Kidney tubule cell (primary cell): ENCODE results near the gene GAPT.

Experiments used
- DNase-seq: peaks from one replicate; pipeline ENCODE4 v3.0.0-alpha.2; 2018; ENCODE audit warnings: low spot score

Gene GAPT

GRCh38 chr5:58460732-58461286 is 30.4 kb upstream of the GAPT start:
- DNase-seq: peak; percentile 91

- DNase-seq: peak; percentile 77
Measured at GRCh38 chr5:58462154-58462553, 29.1 kb upstream of the GAPT start.

GRCh38 chr5:58462623-58463230 is 28.5 kb upstream of the GAPT start:
- peak; percentile 81 for DNase-seq

GRCh38 chr5:58466939-58467338 is 24.3 kb upstream of the GAPT start:
- DNase-seq: peak; percentile 77

- no peak for DNase-seq
Measured at GRCh38 chr5:58469896-58470295, 21.3 kb upstream of the GAPT start.

- no peak for DNase-seq
Measured at GRCh38 chr5:58475404-58475803, 15.8 kb upstream of the GAPT start.

DNA sequence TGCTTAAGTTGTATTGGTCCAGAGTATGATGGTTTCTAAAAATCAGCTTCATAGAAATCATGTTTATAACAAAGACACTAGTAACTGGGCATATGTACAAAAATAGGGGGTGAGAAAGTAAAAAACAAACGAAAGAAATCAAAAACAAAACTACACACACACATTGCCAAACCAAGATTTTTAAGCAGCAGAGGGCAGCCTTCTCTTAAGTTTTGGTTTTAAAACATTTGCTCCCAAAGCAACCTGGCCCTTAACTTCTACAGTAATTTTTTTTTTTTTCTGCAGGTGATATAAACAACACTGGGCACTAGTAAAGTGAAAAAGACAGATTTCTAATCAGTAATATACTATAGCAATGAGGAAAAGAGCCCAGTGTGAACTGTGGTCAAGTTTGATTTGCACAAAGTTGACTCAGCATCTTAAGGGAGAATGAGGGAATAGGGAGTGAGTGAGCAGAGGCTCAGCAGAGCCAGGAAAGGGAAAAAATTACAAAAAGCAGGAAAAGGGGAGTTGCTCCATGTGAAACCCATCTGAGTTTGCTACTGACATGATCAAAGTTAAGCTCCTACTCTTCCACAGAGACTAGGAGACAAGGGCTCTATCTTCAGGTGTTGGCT is 13.4 kb upstream of the GAPT start:
- no peak for DNase-seq

GRCh38 chr5:58481066-58481676 is 10.1 kb upstream of the GAPT start:
- no peak for DNase-seq

- DNase-seq: no peak
Measured at GRCh38 chr5:58481828-58482227, 9.4 kb upstream of the GAPT start.

- DNase-seq: no peak
Measured at GRCh38 chr5:58482536-58482935, 8.7 kb upstream of the GAPT start.

- no peak for DNase-seq
Measured at GRCh38 chr5:58484505-58484904, 6.7 kb upstream of the GAPT start.

DNA sequence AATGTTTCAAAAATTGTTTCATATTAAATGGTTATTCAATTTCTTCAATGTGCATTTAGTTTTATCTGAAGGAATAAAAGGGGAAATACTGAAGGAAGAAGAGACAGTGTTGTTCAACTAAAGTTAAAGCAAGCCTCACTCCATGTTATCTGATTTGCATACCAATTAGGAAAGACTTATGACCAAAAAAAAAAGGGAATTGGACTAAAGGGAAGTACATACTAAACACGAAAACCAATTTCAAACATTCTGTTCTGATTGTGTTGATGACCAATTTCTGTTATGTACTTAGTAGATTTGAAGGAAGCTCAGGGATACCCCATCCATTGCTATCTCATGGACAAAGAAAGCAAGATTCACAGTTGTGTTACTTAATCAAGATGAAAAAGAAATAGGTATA is 4.9 kb upstream of the GAPT start:
- no peak for DNase-seq

DNA sequence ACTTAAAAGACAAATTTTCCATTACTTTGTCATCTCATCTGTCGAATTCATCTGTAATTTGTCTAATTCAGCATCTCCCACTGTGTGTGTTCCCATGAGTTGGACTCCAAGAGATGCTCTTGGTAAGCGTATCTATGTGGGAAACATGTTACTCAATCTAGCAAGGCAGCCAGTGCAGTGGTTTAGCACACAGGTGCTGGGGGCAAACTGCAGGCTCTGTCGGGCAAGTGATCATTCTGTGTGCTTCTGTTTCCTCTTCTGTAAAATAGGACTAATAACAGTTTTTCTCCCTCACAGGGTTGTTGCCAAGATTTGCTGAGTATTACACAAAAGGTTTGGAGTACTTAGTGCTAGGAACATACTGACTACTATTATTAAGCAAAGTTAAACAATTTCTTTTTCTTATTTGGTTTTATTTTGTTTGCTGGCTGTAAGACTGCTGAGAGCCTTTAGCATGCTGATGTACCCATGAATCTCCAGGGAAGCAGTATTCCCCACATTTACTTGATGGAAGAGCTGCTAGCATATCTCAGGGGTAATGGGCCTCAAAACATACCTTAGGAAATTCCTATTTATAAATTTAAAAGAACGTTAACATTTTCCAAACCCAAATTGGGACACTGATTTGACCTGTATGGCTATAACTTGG is 709 bp upstream of the GAPT start:
- DNase-seq: no peak

- DNase-seq: no peak
Measured at GRCh38 chr5:58493141-58493540, 1.9 kb downstream of the GAPT start.

GRCh38 chr5:58496488-58496887 is 5.3 kb downstream of the GAPT start:
- no peak for DNase-seq

DNA sequence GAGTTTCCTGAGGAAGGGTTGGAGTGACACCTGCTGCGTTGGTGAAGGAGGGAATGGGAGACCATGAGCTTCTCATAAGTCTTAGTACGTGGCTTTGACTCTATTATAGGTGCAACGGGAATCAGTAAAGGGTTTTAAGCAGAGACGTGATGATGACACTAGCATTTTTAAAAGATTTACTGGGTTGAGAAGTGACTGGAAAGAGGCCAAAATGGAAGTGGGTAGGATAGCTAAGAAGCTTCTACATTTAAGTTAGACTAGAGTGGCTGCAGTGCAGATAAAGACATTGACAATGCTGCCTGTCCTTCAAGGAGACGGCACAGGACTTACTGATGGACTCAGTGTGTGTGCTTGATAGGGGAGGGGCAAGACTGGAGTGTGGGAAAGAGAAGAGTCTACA is 6.2 kb downstream of the GAPT start:
- DNase-seq: no peak

DNA sequence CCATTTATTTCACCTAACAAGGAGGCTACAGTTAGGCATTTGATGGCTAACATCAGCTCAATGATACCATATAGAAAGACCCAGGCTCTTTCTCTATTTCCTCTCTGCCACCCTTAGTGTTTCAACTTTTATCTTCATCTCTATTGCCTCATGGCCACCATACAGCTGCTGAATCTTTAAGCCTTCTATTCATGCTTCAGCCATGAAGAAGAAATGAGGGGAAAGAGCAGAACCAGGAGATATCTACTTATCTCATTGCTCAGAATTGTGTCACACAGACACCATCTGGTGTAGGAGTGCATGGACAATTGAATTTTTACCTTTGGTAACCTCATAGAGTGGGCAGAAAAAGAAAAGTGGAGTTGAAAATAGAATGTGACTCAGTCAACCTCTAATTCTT is 6.7 kb downstream of the GAPT start:
- no peak for DNase-seq

GRCh38 chr5:58498340-58498942 is 7.2 kb downstream of the GAPT start:
- DNase-seq: peak; percentile 42

GRCh38 chr5:58499231-58499630 is 8.0 kb downstream of the GAPT start:
- no peak for DNase-seq

- DNase-seq: no peak
Measured at GRCh38 chr5:58499941-58500340, 8.7 kb downstream of the GAPT start.

DNA sequence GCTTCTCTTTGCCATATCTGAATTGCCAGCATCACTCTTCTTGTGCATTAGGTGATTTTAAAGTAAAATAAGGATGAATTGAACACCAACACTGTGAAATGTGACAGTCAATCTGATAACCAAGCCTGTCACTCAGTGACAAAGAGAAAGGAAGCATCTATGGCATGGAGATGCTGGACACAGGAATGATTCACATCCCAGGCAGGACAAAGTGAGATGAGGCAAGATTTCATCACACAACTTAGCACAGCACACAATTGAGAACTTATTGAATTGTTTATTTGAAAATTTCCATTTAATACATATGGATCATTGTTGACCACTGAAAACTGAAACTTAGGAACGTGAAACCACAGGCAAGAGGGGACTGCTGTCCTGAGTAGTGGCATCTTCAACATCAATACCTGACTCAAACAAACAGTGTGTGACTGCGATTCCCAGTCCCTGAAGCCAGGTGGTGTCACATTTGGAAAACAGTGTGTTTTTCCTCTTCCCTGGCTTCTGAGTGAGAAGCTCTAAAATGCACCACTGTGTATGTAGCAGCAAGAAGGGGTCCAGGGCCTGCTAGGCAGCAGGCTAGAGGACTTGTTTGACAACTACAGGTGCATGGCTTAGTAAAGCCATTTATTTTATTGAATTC is 10.7 kb downstream of the GAPT start:
- no peak for DNase-seq
